Measurements from ENCODE around the gene RGS5.
"Not testable (repeated sequence)": the region's sequence is repeated elsewhere in the genome, so short reads cannot be mapped to it uniquely, and the experiment has no call there.

RGS5 gene, protein sequence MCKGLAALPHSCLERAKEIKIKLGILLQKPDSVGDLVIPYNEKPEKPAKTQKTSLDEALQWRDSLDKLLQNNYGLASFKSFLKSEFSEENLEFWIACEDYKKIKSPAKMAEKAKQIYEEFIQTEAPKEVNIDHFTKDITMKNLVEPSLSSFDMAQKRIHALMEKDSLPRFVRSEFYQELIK

DNA sequence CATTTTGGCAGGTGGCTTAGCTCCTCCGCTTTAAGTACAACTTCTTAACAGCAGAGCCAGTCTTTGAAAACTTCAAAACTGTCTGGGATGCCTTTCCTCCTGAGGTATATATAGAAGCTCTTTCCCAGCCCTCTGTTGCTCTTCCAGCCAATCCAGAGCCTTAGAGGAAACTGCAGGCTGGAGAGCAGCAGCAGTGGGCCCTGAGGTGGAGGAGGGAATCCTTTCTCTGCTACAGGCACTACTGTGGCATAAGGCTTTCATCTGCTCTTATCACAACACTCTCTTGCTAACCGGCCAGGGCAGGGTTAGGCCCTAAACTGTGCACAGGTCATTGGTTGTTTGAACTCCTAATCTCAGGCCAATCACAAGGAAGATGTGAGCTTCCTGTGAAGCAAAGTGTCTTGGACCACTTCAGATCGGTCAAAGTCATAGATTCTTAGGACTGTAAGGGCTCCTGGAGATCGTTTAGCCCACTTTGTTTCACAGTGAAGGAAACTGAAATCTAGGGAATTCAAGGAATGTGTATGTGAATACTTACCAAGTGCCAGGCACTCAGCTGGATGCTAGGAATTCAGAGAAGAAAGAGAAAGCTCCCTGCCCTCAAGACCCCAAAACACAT lies at the start of gene RGS5:
Gene RGS5 (minus strand): TSS at position 84 of the 619 bp plus-strand sequence. CDS start 81 bp downstream, at position 3.
- DNase-seq, result no peak

DNA sequence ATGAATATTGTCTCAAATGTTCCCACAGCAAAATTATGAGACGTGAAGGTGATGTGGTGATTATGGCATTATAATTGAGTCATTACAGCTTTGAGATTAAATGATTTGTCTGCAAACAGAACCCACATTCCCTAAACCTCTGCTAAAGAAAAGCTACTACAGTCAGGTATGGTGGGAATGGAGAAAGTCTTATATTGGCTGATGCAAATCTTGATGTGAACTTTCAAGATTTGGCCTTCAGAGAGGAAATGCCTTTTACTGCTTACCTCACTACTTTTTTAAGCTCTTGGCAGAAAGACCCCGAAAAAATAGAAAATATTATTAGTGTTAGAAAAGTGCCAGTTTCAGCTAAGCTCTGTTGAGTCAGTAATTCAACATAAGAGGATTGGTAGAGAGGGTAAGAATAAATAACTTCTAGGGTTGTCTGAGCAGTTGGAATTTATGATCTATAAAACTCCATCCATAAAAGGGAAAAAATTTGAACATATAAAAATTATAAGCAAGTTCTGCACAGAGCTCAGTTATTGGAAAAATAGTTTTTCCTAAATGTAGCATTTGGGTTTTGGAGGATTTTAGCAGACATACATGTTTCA lies 47.8 kb upstream of the RGS5 start:
- no peak for DNase-seq

DNA sequence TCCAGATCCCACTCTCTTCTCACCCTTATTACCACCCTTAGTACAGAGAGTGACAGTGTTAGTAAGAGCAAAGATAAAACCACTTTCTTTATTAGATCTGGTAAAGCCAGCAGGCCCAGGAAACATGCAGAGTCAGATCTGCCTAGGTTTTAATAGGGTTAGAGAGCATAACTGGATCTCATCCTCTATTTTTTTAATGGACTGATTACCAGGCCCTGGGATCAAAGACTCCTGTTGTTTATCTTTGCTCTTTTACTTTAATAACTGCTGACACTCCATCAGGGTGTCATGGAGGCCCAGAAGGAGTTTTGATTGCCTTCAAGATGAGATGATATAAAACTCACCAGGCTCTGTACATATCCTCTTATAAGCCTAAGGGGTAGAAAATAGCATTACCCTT lies 45.3 kb upstream of the RGS5 start:
- no peak for DNase-seq

DNA sequence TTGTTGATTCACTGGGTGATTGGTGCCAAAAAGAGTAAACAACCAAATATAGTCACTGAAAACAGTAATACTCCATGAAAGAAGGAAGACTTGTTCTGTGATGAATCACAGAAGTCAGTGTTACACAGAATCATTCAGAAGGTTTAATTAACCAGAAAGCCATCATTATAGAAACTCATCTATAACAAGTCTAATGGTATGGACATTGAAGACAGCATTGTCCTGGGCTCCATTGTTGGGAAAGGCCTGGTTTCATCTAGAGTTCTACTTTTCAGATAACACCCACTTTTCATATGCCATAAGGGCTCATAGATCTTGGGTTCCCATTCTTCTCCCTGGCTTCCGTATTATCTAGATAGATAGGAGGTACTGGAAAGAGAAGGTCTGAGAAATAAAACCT lies 41.9 kb upstream of the RGS5 start:
- not testable (repeated sequence) for DNase-seq

DNA sequence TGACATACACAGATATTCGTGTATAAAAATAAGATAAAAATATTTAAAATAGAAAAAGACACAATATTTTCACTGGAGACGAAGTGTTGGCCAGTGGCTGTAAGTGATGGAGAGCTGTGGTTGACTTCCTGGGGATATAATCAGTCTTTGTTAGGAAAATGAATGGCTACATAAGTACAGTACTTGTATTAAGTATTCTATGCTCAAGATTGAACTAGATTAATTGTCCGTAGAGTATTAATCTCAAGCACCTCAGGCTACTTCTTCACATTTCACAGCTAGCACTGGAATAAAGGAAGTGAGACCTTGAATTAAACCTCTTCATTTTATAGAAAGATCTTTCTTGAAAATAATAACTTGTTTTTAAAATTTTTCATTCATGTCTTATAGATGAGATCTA lies 39.0 kb upstream of the RGS5 start:
- no peak for DNase-seq

DNA sequence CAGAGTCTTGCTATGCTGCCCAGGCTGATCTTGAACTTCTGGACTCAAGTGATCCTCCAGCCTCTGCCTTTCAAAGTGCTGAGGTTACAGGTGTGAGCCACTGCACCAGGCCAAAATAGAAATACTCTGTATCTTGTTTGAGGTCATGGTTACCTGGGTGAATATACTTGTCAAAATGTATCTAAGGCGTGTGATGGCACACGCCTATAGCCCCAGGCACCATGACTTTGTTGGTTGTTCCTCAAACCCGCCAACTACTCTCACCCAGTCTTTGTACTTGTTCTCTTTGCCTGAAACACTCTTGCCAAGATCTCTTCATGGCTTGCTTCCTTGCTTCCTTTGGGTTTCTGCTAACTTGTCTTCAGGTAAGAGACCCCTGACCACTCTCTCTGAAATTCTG lies 38.0 kb upstream of the RGS5 start:
- DNase-seq, result no peak

DNA sequence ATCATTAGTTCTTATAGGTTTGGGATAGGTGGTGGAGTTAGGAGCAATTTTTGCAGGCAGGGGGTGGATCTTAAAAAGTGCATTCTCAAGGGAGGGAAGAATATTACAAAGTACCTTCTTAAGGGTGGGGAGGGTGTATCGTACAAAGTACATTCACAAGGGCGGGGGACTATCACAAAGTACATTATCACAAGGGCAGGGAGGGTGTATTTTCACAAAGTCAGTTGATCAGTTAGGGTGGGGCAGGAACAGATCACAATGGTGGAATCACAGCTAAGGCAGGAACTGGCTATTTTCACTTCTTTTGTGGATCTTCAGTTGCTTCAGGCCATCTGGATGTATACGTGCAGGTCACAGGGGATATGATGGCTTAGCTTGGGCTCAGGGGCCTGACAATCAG lies 30.9 kb upstream of the RGS5 start:
- DNase-seq, result not testable (repeated sequence)

DNA sequence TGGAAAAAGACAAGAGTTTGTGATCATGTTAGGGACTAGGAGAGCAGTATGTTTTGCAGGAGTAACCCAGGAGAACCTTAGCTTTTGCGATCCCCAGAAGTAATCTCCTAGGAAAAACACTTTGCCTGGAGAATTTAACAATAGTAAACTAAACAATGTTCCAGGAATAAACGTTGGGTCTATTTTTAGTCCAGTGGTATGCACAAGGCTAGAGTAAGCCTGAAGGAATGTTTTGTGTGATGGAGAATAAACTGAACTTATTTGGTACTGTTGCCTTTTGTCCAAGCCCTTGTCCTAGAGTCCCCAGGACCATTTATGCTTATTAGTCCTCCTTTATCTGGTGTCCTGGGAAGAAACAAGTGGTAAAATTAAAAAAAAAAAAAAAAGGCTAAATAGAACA lies 28.7 kb upstream of the RGS5 start:
- no peak for DNase-seq

DNA sequence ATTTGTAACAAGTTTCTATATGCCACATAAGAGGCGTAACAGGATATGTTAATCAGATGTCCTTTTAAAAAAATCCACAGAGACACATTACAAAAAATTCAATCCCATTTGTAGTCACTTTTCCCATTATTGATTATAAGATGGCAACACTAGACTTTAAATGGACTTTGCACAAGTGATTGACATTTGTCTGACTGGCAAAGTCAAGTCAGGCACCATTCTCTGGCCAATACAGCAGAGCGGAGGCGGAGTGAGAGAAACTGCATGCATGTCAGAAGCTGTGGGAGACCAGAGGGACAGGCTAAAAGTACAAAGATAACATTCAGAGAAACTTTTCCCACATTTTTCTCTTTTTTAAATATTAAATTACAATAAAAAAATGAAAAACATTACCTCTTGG lies 28.1 kb upstream of the RGS5 start:
- no peak for DNase-seq

DNA sequence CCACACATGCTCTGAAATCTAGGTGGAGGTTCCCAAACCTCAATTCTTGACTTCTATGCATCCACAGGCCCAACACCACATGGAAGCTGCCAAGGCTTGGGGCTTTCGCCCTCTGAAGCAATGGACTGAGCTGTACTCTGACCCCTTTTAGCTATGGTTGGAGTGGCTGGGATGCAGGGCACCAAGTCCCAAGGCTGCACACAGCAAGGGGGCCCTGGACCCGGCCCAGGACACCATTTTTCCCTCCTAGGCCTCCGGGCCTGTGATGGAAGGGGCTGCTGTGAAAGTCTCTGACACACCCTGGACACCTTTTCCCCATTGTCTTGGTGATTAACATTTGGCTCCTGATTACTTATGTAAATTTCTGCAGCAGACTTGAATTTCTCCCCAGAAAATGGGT lies 25.6 kb upstream of the RGS5 start:
- not testable (repeated sequence) for DNase-seq

DNA sequence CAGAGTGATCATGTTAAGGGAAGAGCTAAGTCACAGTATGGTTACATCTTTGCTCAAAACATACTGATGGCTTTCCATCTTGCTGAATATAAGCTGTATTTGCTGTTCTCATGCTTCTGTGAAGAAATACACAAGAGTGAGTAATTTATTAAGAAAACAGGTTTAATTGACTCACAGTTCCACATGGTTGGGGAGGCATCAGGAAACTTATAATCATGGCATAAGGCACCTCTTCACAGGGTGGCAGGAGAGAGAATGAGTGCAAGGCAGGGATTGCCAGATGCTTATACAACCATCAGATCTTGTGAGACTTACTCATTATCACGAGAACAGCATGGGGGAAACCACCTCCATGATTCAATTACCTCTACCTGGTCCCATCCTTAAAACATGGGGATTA lies 24.4 kb upstream of the RGS5 start:
- DNase-seq, result no peak

DNA sequence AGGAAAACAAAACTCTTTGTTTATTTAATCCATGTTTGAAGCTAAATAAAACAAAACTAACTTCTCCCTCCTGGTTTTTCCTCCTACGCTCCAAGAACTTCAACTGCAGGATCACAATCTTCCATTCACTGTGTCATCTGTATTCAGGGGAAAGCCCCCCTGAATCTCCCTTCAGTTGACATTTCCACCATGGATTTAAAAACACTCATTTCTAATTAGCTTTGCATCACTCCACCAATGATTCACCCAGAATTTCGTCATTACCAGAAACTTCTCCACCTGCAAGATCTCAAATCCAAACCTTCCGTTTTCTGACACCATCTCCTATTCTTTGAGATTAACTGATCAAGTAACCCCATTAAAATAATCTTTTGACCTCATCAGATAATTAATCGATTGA lies 10.9 kb upstream of the RGS5 start:
- no peak for DNase-seq

DNA sequence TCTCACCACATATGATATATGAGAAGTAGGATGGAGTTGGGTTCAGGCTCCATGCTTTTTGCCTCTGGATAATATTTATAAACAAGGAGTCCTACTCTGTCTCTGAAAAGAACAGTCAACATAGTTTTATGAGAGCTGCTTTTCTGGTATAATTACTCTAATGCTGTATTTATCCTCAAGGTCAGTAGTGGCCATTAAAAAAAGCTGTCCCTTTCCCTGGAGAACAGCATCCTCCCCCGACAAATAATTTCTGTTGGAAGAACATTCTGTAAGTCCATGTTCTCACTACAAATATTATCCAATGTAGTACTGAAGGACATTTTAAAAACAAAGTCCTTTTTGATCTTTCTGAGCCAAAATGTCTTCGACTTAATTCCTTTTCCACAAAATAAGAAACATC lies 9.0 kb upstream of the RGS5 start:
- DNase-seq, result no peak

DNA sequence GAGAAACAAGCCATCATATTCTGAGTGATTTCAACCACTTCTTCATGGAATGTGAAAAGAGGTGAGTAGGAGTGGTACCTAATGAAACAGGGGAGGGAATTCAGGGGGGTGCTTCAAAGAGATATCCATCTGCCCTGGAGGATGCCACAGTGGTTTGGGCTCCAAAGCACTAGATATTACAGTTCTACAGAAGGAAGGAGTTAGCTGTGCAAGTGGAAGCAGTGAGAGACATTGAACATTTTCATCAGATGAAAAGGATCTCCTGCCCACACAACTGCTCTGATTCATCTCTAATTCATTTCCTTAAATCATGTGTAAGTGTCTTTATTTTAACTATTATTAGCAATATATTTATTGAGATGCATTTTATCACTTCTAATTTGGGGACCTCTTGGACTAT lies 2.8 kb upstream of the RGS5 start:
- no peak for DNase-seq

DNA sequence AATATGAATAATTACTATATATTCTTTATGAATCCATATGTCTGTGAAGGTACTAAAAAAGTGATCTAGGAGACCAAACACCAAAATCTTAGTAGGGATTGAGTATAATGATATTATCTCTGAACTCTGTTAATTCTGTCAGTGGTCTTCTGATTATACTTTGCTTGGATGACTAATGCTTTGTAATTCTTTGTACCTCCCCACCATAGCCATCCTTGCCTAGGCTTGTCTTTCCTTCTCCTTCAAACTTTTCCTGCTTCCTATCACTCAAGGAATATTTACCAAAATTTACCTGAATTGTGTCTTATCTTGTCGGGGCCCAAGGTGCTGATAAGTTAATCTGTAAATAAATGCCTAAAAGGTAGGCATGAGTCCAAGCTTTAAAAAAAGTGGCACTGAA lies 845 bp upstream of the RGS5 start:
- no peak for DNase-seq

DNA sequence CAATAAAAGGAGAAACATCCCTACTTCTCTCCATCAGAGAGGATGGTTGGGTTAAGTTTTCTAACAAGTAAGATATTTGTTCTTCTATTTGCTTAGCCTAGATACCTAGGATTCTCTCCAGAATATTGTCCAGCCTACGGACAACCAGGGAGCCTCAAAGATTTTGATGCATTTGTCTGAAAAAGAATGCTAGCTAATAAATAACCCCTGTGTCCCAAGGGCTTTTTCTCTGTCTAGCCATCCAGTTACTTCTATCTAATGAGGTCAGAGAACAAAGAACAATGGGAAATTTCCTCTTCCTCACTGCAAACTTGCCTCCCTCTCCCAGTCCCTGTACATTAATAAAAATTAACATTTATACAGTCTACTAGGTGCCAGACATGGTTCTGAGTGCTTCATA lies 810 bp downstream of the RGS5 start:
- no peak for DNase-seq

DNA sequence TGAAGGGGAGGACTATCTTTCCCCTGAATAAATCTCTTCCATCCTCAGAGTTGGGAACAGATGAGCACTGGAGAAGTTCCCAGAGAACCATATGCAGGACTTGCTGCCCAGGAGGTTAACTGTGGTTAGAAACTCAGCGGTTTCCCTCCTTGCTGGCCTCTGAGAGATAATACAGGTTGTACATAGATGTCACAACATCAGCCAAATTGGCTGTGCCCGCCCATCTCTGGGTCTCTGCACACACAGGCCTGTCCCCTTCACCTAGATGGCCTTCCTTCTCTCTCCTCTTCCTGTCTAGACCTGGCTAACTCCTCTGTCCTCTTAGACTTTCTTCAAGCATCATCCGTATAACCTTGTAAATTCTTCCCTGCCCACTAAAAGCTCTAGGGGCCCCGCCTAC lies 5.7 kb downstream of the RGS5 start:
- DNase-seq, result no peak

DNA sequence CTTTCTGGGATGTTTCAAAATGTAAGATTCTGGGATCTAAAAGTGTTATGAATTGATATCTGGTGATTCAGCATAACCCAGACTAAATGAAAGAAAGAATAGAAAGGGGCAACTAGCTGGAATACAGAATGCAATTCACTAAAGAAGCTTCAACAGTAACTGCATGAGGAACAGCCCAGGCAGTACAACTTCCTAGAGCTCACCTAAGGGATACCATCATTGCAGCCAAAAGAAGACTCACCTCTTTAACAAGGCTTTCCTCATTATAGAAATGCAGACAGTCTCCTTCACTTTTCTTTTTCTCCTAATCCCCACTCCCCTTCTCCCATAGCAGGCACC lies 6.3 kb downstream of the RGS5 start:
- DNase-seq, result no peak

DNA sequence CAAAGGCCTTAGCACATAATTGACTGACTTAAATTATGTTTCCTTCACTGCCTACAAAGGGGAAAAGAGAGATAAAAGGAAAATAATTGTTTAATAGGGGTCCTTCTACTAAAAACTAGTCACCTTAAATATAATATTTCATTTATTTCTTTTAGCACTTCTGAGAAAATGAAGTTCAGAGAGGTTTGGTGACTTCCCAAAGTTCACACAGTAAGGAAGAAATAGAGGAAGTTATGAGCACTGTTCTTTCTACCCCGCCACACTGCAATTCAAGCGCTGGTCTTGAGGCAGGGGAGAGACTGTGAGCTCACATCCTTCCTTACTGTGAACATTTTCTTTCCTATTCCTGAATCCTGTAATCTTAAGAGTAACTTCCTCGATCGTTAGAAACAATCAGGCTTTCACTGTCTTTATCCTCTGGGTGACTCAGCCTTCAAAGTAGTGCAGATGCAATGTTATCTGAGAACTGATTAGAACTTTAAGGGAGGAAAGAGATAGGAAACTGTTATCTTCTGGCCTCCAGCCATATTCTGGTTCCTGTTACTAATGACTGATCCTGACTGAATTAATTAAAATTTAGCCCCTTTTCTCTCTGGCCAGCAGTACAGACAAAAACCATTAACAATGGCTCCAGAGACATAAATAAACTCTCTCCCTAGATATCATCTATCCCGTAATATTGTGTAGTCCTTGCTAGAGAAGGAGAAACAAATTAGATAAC lies 6.8 kb downstream of the RGS5 start:
- no peak for DNase-seq

DNA sequence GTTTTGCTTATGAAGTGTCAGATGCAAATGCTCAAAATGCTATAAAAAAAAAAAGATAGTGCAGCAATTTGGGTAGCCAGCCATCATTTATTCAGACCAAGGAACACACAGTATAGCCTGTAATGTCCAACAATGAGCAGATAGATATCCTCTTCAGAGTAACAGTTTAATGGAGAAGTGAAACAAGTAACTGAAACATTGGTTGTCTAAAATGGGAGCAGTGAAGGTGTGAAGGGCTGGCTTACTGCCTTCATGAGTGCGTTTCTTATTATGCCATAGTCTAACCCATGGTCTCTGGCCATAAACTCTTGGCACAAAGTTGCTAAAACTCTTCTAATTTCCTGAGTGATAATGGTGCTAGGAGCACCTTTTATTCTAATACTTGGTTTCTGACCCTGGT lies 11.4 kb downstream of the RGS5 start:
- DNase-seq, result no peak

DNA sequence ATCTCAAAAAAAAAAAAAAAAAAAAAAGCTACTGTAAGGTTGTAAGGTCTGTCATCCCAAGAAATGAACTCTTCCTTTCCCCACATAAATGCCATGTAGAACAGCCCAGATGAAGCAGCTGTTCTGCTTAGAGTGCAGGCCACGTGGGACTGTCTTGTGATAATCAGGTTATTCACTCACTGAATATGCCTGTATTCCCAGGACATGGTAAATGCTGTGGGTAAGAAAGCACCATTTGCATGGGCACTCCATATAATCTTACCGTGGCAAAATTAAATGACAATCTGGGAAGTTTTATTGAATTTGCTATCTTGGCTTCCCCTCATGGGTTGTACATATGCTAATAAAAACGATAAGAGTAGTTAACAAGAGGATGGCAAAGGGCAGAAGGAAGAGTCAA lies 13.8 kb downstream of the RGS5 start:
- DNase-seq, result no peak

DNA sequence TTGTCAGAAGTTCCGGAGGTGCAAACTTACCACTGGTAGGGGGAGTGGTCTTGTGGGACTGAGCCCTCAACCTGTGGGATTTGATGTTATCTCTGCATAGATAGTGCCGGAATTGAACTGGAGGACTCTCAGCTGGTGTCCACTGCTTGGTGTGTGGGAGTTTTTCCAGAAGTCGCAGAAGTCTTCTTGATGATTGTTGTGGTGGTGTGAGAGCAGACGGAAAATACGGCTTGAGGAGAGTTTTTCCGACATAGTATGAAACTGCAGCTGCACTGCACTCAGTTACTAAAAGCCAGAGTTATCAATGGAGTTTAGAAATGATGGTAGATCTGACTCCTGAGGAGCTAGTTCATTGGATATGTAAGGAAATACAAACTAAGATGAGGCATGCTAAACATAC lies 14.9 kb downstream of the RGS5 start:
- DNase-seq, result no peak

DNA sequence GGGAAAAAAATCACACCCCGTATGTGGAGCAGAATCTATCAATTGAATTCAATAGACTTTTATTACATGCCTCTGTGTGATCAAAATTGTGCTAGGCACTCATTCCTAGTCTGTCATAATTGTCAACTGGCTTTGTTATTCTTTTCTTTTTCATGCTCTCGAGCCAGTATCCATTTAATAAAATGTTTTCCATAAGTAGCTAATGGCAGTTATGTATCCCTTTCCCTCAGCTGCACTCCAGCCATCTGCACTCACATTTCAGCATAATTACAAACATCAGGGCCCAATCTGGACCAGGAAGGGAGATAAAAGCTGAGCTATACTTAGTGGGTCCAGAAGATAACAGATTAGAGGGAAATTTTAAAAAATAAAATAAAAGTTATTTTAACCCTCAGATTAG lies 15.9 kb downstream of the RGS5 start:
- DNase-seq, result no peak

DNA sequence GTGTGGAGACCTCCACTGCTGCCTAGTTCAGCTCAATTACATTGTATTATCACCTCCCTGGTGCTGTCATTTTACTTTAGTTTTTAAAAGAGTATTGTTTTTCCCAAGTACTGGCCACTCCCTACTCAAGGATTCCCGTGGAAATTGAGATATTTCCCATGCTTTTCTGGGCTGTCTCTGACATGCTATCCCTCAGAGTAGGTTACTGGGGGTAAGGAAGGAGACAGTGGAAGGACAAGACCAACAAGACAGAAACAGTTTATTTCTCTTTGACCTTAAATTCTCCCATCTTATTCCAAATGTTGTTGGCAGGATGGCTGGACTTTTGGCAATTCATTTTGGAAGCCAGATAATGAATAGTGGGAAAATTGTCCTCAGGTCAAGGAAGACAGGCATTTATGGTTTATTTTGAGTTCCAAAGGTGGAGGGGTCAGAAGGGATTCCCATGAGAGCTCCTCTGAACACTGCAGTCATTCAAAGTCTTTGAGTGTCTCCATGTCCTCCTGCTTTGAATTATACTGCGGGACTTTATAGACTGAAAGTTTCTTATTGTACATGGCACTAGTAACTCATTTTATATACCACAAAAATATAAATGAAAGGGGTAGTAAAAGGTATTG lies 20.3 kb downstream of the RGS5 start:
- no peak for DNase-seq
